Calu3 (cell line): Measurements from ENCODE around the gene TMEM39B. TPM values are rescaled to one million over a fixed set of nuclear protein-coding genes. Genes with fewer than 3 reads are reported as not detected.
"Not testable (repeated sequence)": the region's sequence is repeated elsewhere in the genome, so short reads cannot be mapped to it uniquely, and the experiment has no call there.

ENCODE experiments used
- BruUV-seq: library from RNA; stranded (reverse); fragments of 400-500 nt; replicated peaks from 2 replicates; lab custom pipeline; 2021; lab: Mats Ljungman, UMichigan
- CTCF ChIA-PET: fragments of 300-600 bp; sonication (Branson Sonifier 250); formaldehyde crosslinking; loops from one replicate; lab custom pipeline; 2022; ENCODE audit warnings: antibody characterized with exemption; lab: Charles Lee
- DNase-seq: peaks from one replicate; pipeline ENCODE4 v3.0.0; 2022
- H3K27ac Mint-ChIP-seq: one replicate; pipeline ENCODE4 v1.8.0; 2022; ENCODE audit warnings: mixed read lengths; ENCODE audit not compliant: unreplicated experiment
- H3K27me3 Mint-ChIP-seq: one replicate; pipeline ENCODE4 v1.8.0; 2022; ENCODE audit warnings: mixed read lengths; ENCODE audit not compliant: unreplicated experiment
- H3K36me3 Mint-ChIP-seq: one replicate; pipeline ENCODE4 v1.8.0; 2022; ENCODE audit warnings: mild to moderate bottlenecking, moderate library complexity, mixed read lengths; ENCODE audit not compliant: insufficient read depth, unreplicated experiment
- H3K4me1 Mint-ChIP-seq: one replicate; pipeline ENCODE4 v1.8.0; 2022; ENCODE audit warnings: mild to moderate bottlenecking, low read depth, mixed read lengths; ENCODE audit not compliant: unreplicated experiment
- H3K4me3 Mint-ChIP-seq: one replicate; pipeline ENCODE4 v1.8.0; 2022; ENCODE audit warnings: mild to moderate bottlenecking, low read depth, moderate library complexity, mixed read lengths; ENCODE audit not compliant: unreplicated experiment
- H3K9me3 Mint-ChIP-seq: one replicate; pipeline ENCODE4 v1.8.0; 2022; ENCODE audit warnings: low read depth, mixed read lengths; ENCODE audit not compliant: unreplicated experiment
- CTCF ChIP-seq: fragments of 200-600 bp; IDR thresholded peaks from one replicate; pipeline ENCODE4 v1.8.0; 2022; ENCODE audit warnings: antibody characterized with exemption; ENCODE audit not compliant: unreplicated experiment
- intact Hi-C: fragments of 100-400 bp; cut with micrococcal nuclease; formaldehyde crosslinking; loops from one replicate; pipeline ENCODE4 v1.10.0; 2022; ENCODE audit not compliant: unreplicated experiment
- total RNA-seq: library from RNA; stranded (reverse); gene quantifications from 2 replicates; pipeline ENCODE4 v1.2.3, GENCODE V29; 2022

The TMEM39B gene
- total RNA-seq, 1 experiment from 2014 or later, result 19.5 TPM

- CTCF ChIA-PET, result no interaction called here
- Mint-ChIP-seq H3K27me3 (no peaks in the 10 kb centered on the region), H3K4me1 (no peaks in the 10 kb centered on the region), H3K27ac (no peak overlapping the region), H3K36me3 (peaks cover 52% of the 10 kb centered on the region), H3K4me3 (no peak overlapping the region), H3K9me3 (no peaks in the 10 kb centered on the region)
- BruUV-seq, result no TSS peak
- no peak for TF ChIP-seq CTCF
- no peak for DNase-seq
- intact Hi-C loops, result no loop called here
Measured at GRCh38 chr1:32056598-32056997, 16.1 kb upstream of the TMEM39B start.

- intact Hi-C loops, result loop anchor here (5.0 kb wide), 1 partner anchor 44 kb away; no protein-coding TSS in a partner anchor
- no peak overlapping the region for H3K4me3 Mint-ChIP-seq
- H3K9me3 Mint-ChIP-seq, result no peaks in the 10 kb centered on the region
- no peak overlapping the region for H3K27ac Mint-ChIP-seq
- peaks cover 21% of the 10 kb centered on the region for H3K4me1 Mint-ChIP-seq
- no peak for DNase-seq
- no peaks in the 10 kb centered on the region for H3K27me3 Mint-ChIP-seq
- BruUV-seq, result no TSS peak
- no peak for TF ChIP-seq CTCF
- CTCF ChIA-PET, result interaction anchor here (0.6 to 1.2 kb wide), 2 partner anchors 40 to 90 kb away, joined by 3 read pairs; no protein-coding TSS in a partner anchor
- H3K36me3 Mint-ChIP-seq, result peaks cover 57% of the 10 kb centered on the region
Measured at GRCh38 chr1:32060914-32061313, 11.8 kb upstream of the TMEM39B start.

GRCh38 chr1:32062867-32063230 is 9.9 kb upstream of the TMEM39B start:
- Mint-ChIP-seq H3K4me3 (no peak overlapping the region), H3K36me3 (peaks cover 67% of the 10 kb centered on the region), H3K9me3 (no peaks in the 10 kb centered on the region), H3K27ac (peak overlapping the region; percentile 49), H3K27me3 (no peaks in the 10 kb centered on the region), H3K4me1 (peaks cover 21% of the 10 kb centered on the region)
- intact Hi-C loops, result loop anchor here (5.0 kb wide), 1 partner anchor 46 kb away; no protein-coding TSS in a partner anchor
- CTCF ChIA-PET, result interaction anchor here (0.9 to 1.2 kb wide), 4 partner anchors 10 to 244 kb away, joined by 3 to 6 read pairs (median 6); partner anchors contain the start of gene TMEM39B
- BruUV-seq, result no TSS peak
- DNase-seq, result no peak
- no peak for TF ChIP-seq CTCF

- DNase-seq, result no peak
- CTCF ChIA-PET, result interaction anchor here (0.6 to 1.2 kb wide), 5 partner anchors 10 to 244 kb away, joined by 3 to 6 read pairs (median 5); partner anchors contain the start of gene TMEM39B
- peaks cover 69% of the 10 kb centered on the region for H3K36me3 Mint-ChIP-seq
- peaks cover 21% of the 10 kb centered on the region for H3K4me1 Mint-ChIP-seq
- H3K9me3 Mint-ChIP-seq, result no peaks in the 10 kb centered on the region
- peak overlapping the region; percentile 49 for H3K27ac Mint-ChIP-seq
- no peak overlapping the region for H3K4me3 Mint-ChIP-seq
- no peaks in the 10 kb centered on the region for H3K27me3 Mint-ChIP-seq
- intact Hi-C loops, result loop anchor here (5.0 kb wide), 1 partner anchor 46 kb away; no protein-coding TSS in a partner anchor
- BruUV-seq, result no TSS peak
- TF ChIP-seq CTCF, result peak; percentile 64
Measured at GRCh38 chr1:32063261-32063681, 9.5 kb upstream of the TMEM39B start.

- Mint-ChIP-seq H3K4me1 (peaks cover 21% of the 10 kb centered on the region), H3K36me3 (peaks cover 75% of the 10 kb centered on the region), H3K27ac (peak overlapping the region; percentile 60)
- not testable (repeated sequence) for H3K4me3 Mint-ChIP-seq, BruUV-seq, H3K9me3 Mint-ChIP-seq, DNase-seq, H3K27me3 Mint-ChIP-seq
- intact Hi-C loops, result loop anchor here (2.0 kb wide), 1 partner anchor 43 kb away; the partner anchor contains the start of gene KPNA6
- CTCF ChIA-PET, result interaction anchor here (0.7 to 1.3 kb wide), 4 partner anchors 14 to 1404 kb away, joined by 3 to 5 read pairs (median 4); partner anchors contain the start of gene KPNA6
Measured at GRCh38 chr1:32065613-32066488, 6.9 kb upstream of the TMEM39B start.
